T-cell (primary cell): Measurements from ENCODE around the gene EPB41L2. TPM values are rescaled to one million over a fixed set of nuclear protein-coding genes. Genes with fewer than 3 reads are reported as not detected.
"Not testable (repeated sequence)": the region's sequence is repeated elsewhere in the genome, so short reads cannot be mapped to it uniquely, and the experiment has no call there.

ENCODE experiments used
- ATAC-seq, 4 experiments: fragments of 200-7000 bp in 3 of 4; fragments of 150-1000 bp in 1 of 4; cut with Tn5 transposase; replicated peaks in 1 of 4; 1 replicate in 3 of 4; 2 replicates in 1 of 4; pipeline ENCODE4 v1.10.0; 2021; ENCODE audit warnings: moderate library complexity in 3 of 4, mild to moderate bottlenecking in 2 of 4, moderate number of reproducible peaks in 1 of 4
- CTCF ChIA-PET, 2 donors: fragments of 300-600 bp; sonication (Branson Sonifier 250); formaldehyde crosslinking; loops; one replicate each; lab custom pipeline; 2022; ENCODE audit warnings: antibody characterized with exemption in 2 of 2; lab: Charles Lee
- POLR2A ChIA-PET, 2 donors: fragments of 300-600 bp; sonication (Branson Sonifier 250); formaldehyde crosslinking; loops; one replicate each; lab custom pipeline; 2022; ENCODE audit warnings: antibody characterized with exemption in 2 of 2; lab: Charles Lee
- DNase-seq, 35 experiments: peaks; one replicate each; pipeline versions ENCODE4 v3.0.0 to v3.0.0-alpha.2; 2013 to 2023
- H3K27ac ChIP-seq: one replicate; pipeline ENCODE4 v1.5.1; 2013; ENCODE audit warnings: low read length
- H3K27me3 ChIP-seq, 2 experiments: replicated peaks in 1 of 2; 1 replicate in 1 of 2; 2 replicates in 1 of 2; pipeline versions ENCODE4 v1.6.1 to v1.7.0; 2013; ENCODE audit warnings: low read length in 1 of 2, mixed read lengths in 1 of 2; ENCODE audit not compliant: control insufficient read depth in 2 of 2, insufficient read depth in 2 of 2; ENCODE audit errors: extremely low read depth in 1 of 2
- H3K36me3 ChIP-seq, 2 donors: 1 replicate in 1 of 2; 2 replicates in 1 of 2; pipeline versions ENCODE4 v1.6.1 to v1.7.0; 2013; ENCODE audit warnings: low read length in 1 of 2; ENCODE audit not compliant: control insufficient read depth in 2 of 2, insufficient read depth in 1 of 2; ENCODE audit errors: extremely low read depth in 1 of 2
- H3K4me1 ChIP-seq, 2 experiments: 1 replicate in 1 of 2; 2 replicates in 1 of 2; pipeline versions ENCODE4 v1.6.1 to v1.7.0; 2013; ENCODE audit warnings: low read length in 2 of 2, mixed read lengths in 1 of 2; ENCODE audit not compliant: insufficient read depth in 2 of 2, control insufficient read depth in 1 of 2; ENCODE audit errors: extremely low read depth in 1 of 2
- H3K4me3 ChIP-seq, 2 donors: 1 replicate in 1 of 2; 2 replicates in 1 of 2; pipeline versions ENCODE4 v1.5.1 to v1.7.0; 2013; ENCODE audit warnings: mild to moderate bottlenecking in 2 of 2, low read length in 1 of 2, moderate library complexity in 1 of 2; ENCODE audit not compliant: control insufficient read depth in 1 of 2; ENCODE audit errors: extremely low read depth in 1 of 2
- H3K9me3 ChIP-seq: 2 replicates; pipeline ENCODE4 v1.7.0; 2013
- H3K27ac Mint-ChIP-seq, 2 donors: one replicate each; pipeline ENCODE4 v1.8.0; 2020 to 2021; ENCODE audit warnings: mild to moderate bottlenecking in 2 of 2, mixed read lengths in 2 of 2
- H3K27me3 Mint-ChIP-seq, 2 donors: one replicate each; pipeline ENCODE4 v1.8.0; 2021 to 2022; ENCODE audit warnings: mixed read lengths in 2 of 2
- H3K36me3 Mint-ChIP-seq: one replicate; pipeline ENCODE4 v1.8.0; 2021; ENCODE audit warnings: mixed read lengths
- H3K4me1 Mint-ChIP-seq, 3 donors: one replicate each; pipeline ENCODE4 v1.8.0; 2020 to 2022; ENCODE audit warnings: mixed read lengths in 3 of 3, mild to moderate bottlenecking in 1 of 3
- H3K4me3 Mint-ChIP-seq, 3 donors: one replicate each; pipeline ENCODE4 v1.8.0; 2020 to 2022; ENCODE audit warnings: mild to moderate bottlenecking in 3 of 3, mixed read lengths in 3 of 3, moderate library complexity in 3 of 3
- H3K9me3 Mint-ChIP-seq, 3 donors: one replicate each; pipeline ENCODE4 v1.8.0; 2020 to 2022; ENCODE audit warnings: mixed read lengths in 3 of 3
- WGBS: methylation state at CpG from one replicate; pipeline ENCODE4 v1.1.5; 2013; ENCODE audit warnings: missing lambda C conversion rate; ENCODE audit not compliant: insufficient coverage; 5-methylcytosine and 5-hydroxymethylcytosine counted together
- total RNA-seq, 35 experiments: library from RNA in 6 of 35; stranded (reverse) in 6 of 35; fragments of 120-200 nt in 1 of 35; gene quantifications; one replicate each; pipeline versions ENCODE4 v1.2.1 to v1.2.4 and lab custom pipeline; 2013 to 2026

The EPB41L2 gene
- total RNA-seq, 5 donors from 2014 or later (not counting 1 experiment from before 2014, with no cell fraction given): 11.1 to 15.0 (median 13.6) TPM

DNA sequence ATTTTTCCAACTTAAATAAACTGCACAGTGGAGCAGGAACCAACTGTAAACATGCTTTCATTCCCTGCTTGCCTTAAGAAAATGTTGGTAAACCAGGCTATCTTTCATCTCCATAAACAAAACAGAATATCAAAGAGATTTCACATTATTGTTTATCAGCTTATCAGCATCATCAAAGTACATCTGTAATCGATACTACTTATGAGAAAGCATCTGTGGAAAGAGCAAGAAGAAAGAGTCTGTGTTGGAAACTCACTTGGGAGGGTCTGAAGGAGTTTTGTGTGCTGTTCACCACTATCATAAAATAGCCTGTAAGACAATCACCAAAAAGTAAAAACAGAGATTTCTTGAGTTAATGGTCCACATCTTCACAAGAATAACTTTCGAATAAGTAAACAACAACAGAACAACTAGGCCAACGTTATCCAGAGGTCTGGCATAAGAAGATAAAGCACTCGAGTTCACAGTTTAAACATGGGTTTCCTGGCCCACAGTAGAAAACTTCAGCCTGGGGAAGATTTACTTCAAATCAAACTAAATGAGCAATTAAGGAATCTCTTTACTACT, 47.9 kb downstream of the EPB41L2 start:
- WGBS: 61% methylated on average over 2 of the region's 4 CpGs
- ChIA-PET POLR2A (no interaction called here), CTCF (no interaction called here)
- Histone ChIP-seq H3K4me3 (no peak overlapping the region), H3K27me3 (no peaks in the 10 kb centered on the region), H3K36me3 (no peaks in the 10 kb centered on the region), H3K27ac (no peak overlapping the region), H3K9me3 (no peaks in the 10 kb centered on the region), H3K4me1 (no peaks in the 10 kb centered on the region)
- ATAC-seq: no peak
- Mint-ChIP-seq H3K4me1 (peaks cover 0 to 8% (median 3%) of the 10 kb centered on the region in 3 donors), H3K36me3 (peaks cover 4% of the 10 kb centered on the region), H3K4me3 (no peak overlapping the region), H3K9me3 (no peaks in the 10 kb centered on the region), H3K27me3 (no peaks in the 10 kb centered on the region), H3K27ac (no peak overlapping the region)
- DNase-seq: no peak

DNA sequence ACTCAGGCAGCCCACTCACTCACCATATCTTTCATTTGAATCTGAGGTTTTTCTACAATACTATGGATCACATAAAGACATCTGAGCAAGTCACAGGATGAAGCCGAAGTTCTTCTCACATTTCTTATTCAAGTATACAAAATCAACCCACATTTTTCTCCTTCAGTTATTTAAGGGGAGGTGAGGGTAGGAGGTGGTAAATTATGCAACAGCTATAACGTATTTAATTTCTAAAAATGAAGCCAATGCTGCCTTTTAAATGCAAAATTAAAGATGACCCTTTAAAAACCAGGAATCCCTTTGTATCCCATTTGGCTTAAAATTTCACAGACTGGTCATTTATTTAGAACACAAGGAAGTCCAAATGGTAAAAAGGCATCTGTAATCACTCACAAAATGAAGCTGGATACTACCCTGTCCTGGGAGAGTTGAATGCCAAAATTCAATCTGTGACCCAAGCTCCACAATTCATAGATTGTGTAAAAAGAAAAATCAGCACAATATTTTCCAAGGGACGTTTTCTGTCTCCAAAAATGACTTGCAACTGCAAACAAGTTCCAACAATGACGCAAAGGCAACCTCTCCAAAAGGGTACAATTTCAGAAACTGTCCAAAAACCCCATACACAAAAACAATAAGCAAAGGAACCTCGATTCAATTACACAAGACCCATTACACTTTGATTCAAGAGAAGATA, 48.8 kb downstream of the EPB41L2 start:
- no peak for ATAC-seq
- no peak for DNase-seq
- WGBS: no CpG with 5 or more reads among the region's 5 CpGs
- H3K4me3 ChIP-seq: no peak overlapping the region
- H3K9me3 Mint-ChIP-seq: peaks cover 0 to 8% (median 0%) of the 10 kb centered on the region in 3 donors
- no peak overlapping the region for H3K27ac Mint-ChIP-seq
- no peaks in the 10 kb centered on the region for H3K9me3 ChIP-seq
- ChIA-PET CTCF (interaction anchor here (0.6 to 1.1 kb wide), 2 partner anchors 9 to 37 kb away, joined by 4 read pairs; no protein-coding TSS in a partner anchor), POLR2A (interaction anchor here in 1 of 2 donors (0.7 kb wide), 2 partner anchors 47 to 638 kb away, joined by 5 read pairs; no protein-coding TSS in a partner anchor)
- no peak overlapping the region for H3K27ac ChIP-seq
- H3K4me1 Mint-ChIP-seq: peaks cover 0 to 8% (median 3%) of the 10 kb centered on the region in 3 donors
- H3K27me3 ChIP-seq: no peaks in the 10 kb centered on the region
- no peaks in the 10 kb centered on the region for H3K27me3 Mint-ChIP-seq
- no peaks in the 10 kb centered on the region for H3K4me1 ChIP-seq
- H3K36me3 Mint-ChIP-seq: peaks cover 13% of the 10 kb centered on the region
- H3K36me3 ChIP-seq: no peaks in the 10 kb centered on the region
- H3K4me3 Mint-ChIP-seq: no peak overlapping the region

- POLR2A ChIA-PET: interaction anchor here in 1 of 2 donors (0.7 kb wide), 1 partner anchor 637 kb away, joined by 5 read pairs; no protein-coding TSS in a partner anchor
- H3K4me3 Mint-ChIP-seq: no peak overlapping the region
- no peaks in the 10 kb centered on the region for H3K36me3 ChIP-seq
- H3K27ac ChIP-seq: no peak overlapping the region
- H3K4me1 Mint-ChIP-seq: peaks cover 0 to 8% (median 3%) of the 10 kb centered on the region in 3 donors
- H3K27me3 ChIP-seq: no peaks in the 10 kb centered on the region
- no peaks in the 10 kb centered on the region for H3K27me3 Mint-ChIP-seq
- CTCF ChIA-PET: interaction anchor here (0.6 to 1.1 kb wide), 3 partner anchors 9 to 37 kb away, joined by 4 to 5 read pairs (median 4); no protein-coding TSS in a partner anchor
- ATAC-seq (no peak), DNase-seq (no peak)
- H3K27ac Mint-ChIP-seq: no peak overlapping the region
- H3K9me3 Mint-ChIP-seq: peaks cover 0 to 14% (median 4%) of the 10 kb centered on the region in 3 donors
- no CpG with 5 or more reads among the region's 2 CpGs for WGBS
- peaks cover 19% of the 10 kb centered on the region for H3K36me3 Mint-ChIP-seq
- no peaks in the 10 kb centered on the region for H3K9me3 ChIP-seq
- no peaks in the 10 kb centered on the region for H3K4me1 ChIP-seq
- no peak overlapping the region for H3K4me3 ChIP-seq
Measured at GRCh38 chr6:131013495-131013894, 49.5 kb downstream of the EPB41L2 start.

- WGBS: 100% methylated on average over 1 of the region's 2 CpGs
- H3K4me1 ChIP-seq: no peaks in the 10 kb centered on the region
- Mint-ChIP-seq H3K27ac (no peak overlapping the region), H3K4me1 (peaks cover 0 to 3% (median 0%) of the 10 kb centered on the region in 3 donors), H3K27me3 (no peaks in the 10 kb centered on the region), H3K9me3 (peaks cover 12 to 29% (median 18%) of the 10 kb centered on the region in 3 donors), H3K4me3 (no peak overlapping the region), H3K36me3 (peaks cover 34% of the 10 kb centered on the region)
- ChIA-PET CTCF (no interaction called here), POLR2A (no interaction called here)
- no peak overlapping the region for H3K4me3 ChIP-seq
- no peaks in the 10 kb centered on the region for H3K36me3 ChIP-seq
- no peak overlapping the region for H3K27ac ChIP-seq
- no peaks in the 10 kb centered on the region for H3K9me3 ChIP-seq
- no peaks in the 10 kb centered on the region for H3K27me3 ChIP-seq
- ATAC-seq (no peak), DNase-seq (no peak)
Measured at GRCh38 chr6:131009790-131010189, 53.3 kb downstream of the EPB41L2 start.

- H3K36me3 Mint-ChIP-seq: peaks cover 34% of the 10 kb centered on the region
- CTCF ChIA-PET: interaction anchor here in 1 of 2 donors (0.6 kb wide), 1 partner anchor 62 kb away, joined by 4 read pairs; no protein-coding TSS in a partner anchor
- H3K36me3 ChIP-seq, DNase-seq, H3K27me3 Mint-ChIP-seq, H3K4me3 ChIP-seq, H3K9me3 ChIP-seq, H3K27ac ChIP-seq, H3K4me1 Mint-ChIP-seq, POLR2A ChIA-PET, ATAC-seq, H3K27ac Mint-ChIP-seq, H3K4me1 ChIP-seq, H3K4me3 Mint-ChIP-seq, H3K27me3 ChIP-seq: not testable (repeated sequence)
- WGBS: no CpG with 5 or more reads among the region's 2 CpGs
- H3K9me3 Mint-ChIP-seq: peaks cover 12 to 29% (median 18%) of the 10 kb centered on the region in 3 donors
Measured at GRCh38 chr6:131008965-131009364, 54.1 kb downstream of the EPB41L2 start.

- DNase-seq, H3K4me3 Mint-ChIP-seq, CTCF ChIA-PET, H3K27ac ChIP-seq, H3K36me3 ChIP-seq, H3K4me1 Mint-ChIP-seq, H3K27me3 Mint-ChIP-seq, ATAC-seq, H3K9me3 ChIP-seq, H3K4me3 ChIP-seq, H3K4me1 ChIP-seq, H3K27me3 ChIP-seq, H3K27ac Mint-ChIP-seq, POLR2A ChIA-PET: not testable (repeated sequence)
- peaks cover 12 to 29% (median 18%) of the 10 kb centered on the region in 3 donors for H3K9me3 Mint-ChIP-seq
- WGBS: 100% methylated on average over 1 of the region's 5 CpGs
- peaks cover 34% of the 10 kb centered on the region for H3K36me3 Mint-ChIP-seq
Measured at GRCh38 chr6:131007964-131008363, 55.1 kb downstream of the EPB41L2 start.
